ENCODE data around the gene KIF6. TPM values are rescaled to one million over a fixed set of nuclear protein-coding genes. Genes with fewer than 3 reads are reported as not detected.

Gene KIF6
- total and polyA plus RNA-seq, 2 of the 8 experiments (the other 6 are each of a cell fraction or from before 2014, with no cell fraction given), result 0.53 to 0.65 TPM

DNA sequence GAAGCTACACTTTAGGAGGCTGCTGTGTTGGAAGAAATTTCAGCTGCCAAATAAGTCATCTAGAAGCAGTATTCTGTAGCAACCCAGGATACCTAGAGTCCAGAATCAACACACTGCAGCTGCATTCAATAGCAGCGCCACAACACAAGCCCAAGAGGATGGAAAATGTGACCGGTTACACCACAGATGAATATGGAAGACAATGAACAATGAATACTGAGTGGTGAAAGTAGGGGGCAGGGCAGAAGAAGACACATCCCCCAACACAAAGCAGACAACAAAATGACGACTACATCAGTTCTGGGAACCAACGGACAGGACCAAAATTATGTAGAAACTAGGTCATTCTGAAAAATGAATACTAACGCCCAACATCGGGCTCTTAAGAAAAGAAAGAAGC, 38.2 kb downstream of the KIF6 start:
- Histone ChIP-seq H3K23me2 (ENCODE audit: low read depth, low read length) (no peaks in the 10 kb centered on the region), H2BK20ac (ENCODE audit: low read length) (no peak overlapping the region), H4K91ac (replicated peaks; ENCODE audit: insufficient read length, low read length) (no peak overlapping the region), H4K8ac (ENCODE audit: extremely low read depth, insufficient read depth, low read length) (no peak overlapping the region), H3K27ac (ENCODE audit: low read depth, low read length) (no peak overlapping the region), H3K9me3 (ENCODE audit: insufficient read depth in 2 of 2, low read depth in 1 of 2, low read length in 1 of 2) (no peaks in the 10 kb centered on the region), H3K36me3 (ENCODE audit: control insufficient read depth in 2 of 4, insufficient read depth in 4 of 4, low read length in 3 of 4) (no peaks in the 10 kb centered on the region), H3K79me1 (ENCODE audit: low read depth, low read length) (no peaks in the 10 kb centered on the region), H3K79me2 (ENCODE audit: control insufficient read depth in 1 of 2, insufficient read depth in 2 of 2, low read length in 2 of 2) (no peaks in the 10 kb centered on the region), H3K9ac (replicated peaks in 1 of 4; ENCODE audit: extremely low read depth in 1 of 4, low read depth in 3 of 4, low read length in 3 of 4) (no peak overlapping the region), H3K56ac (replicated peaks; ENCODE audit: insufficient read length, low read depth, low read length) (no peak overlapping the region), H3K4ac (replicated peaks; ENCODE audit: insufficient read length, low read depth, low read length) (no peak overlapping the region), H2BK120ac (replicated peaks; ENCODE audit: low read depth, low read length) (no peak overlapping the region), H2AK5ac (ENCODE audit: low read depth, low read length) (no peak overlapping the region), H4K5ac (ENCODE audit: insufficient read length, low read depth, low read length) (no peak overlapping the region), H3K23ac (ENCODE audit: insufficient read length) (no peak overlapping the region), H2AFZ (ENCODE audit: low read length) (no peak overlapping the region), H3K4me3 (ENCODE audit: extremely low read depth in 1 of 4, insufficient read depth in 2 of 4, low read depth in 3 of 4, low read length in 4 of 4) (no peak overlapping the region), H2BK15ac (ENCODE audit: low read length) (no peak overlapping the region), H3K18ac (ENCODE audit: extremely low read depth, low read length) (no peak overlapping the region), H3K4me2 (ENCODE audit: insufficient read depth in 1 of 2, low read depth in 2 of 2, low read length in 2 of 2) (no peak overlapping the region), H4K20me1 (replicated peaks in 1 of 2; ENCODE audit: control insufficient read depth in 1 of 2, insufficient read depth in 2 of 2, low read length in 2 of 2) (no peaks in the 10 kb centered on the region), H2BK12ac (ENCODE audit: low read depth, low read length) (no peak overlapping the region), H3K27me3 (replicated peaks in 1 of 4; ENCODE audit: control insufficient read depth in 3 of 4, extremely low read depth in 1 of 4, insufficient read depth in 3 of 4, low read length in 3 of 4) (no peaks in the 10 kb centered on the region), H3K4me1 (replicated peaks in 1 of 4; ENCODE audit: control insufficient read depth in 3 of 4, insufficient read depth in 4 of 4, low read length in 3 of 4) (no peaks in the 10 kb centered on the region; a peak in 1 of 7 replicates), H2BK5ac (ENCODE audit: low read depth, low read length) (no peak overlapping the region), H3K14ac (ENCODE audit: insufficient read length) (no peak overlapping the region)
- 92% methylated on average over 6 of the region's 6 CpGs; no CpG with 5 or more reads in 1 of the 2 experiments for WGBS, 2 experiments (ENCODE audit: extremely low coverage in 1 of 2, insufficient coverage in 1 of 2, insufficient read length in 1 of 2, insufficient replicate concordance in 2 of 2, low coverage in 1 of 2, low lambda C conversion rate in 2 of 2, missing lambda C conversion rate in 1 of 2)
- ChIA-PET CTCF (ENCODE audit: partially characterized antibody) (interaction anchor here (0.7 to 1.5 kb wide), 2 partner anchors 12 to 106 kb away, joined by 3 to 4 read pairs; no protein-coding TSS in a partner anchor), POLR2A (ENCODE audit: partially characterized antibody) (no interaction called here)
- FAIRE-seq, result no peak
- DNase-seq (ENCODE audit: low read depth in 1 of 2, low spot score in 2 of 2), result no peak
- TF ChIP-seq JUND (IDR thresholded peaks at IDR 0.05; ENCODE audit: low read length) (no peak), SAP30 (IDR thresholded peaks at IDR 0.05; ENCODE audit: insufficient read depth, insufficient replicate concordance, low read length) (no peak), YY1 (IDR thresholded peaks at IDR 0.05; ENCODE audit: low read depth, low read length) (no peak), CTBP2 (IDR thresholded peaks at IDR 0.05; ENCODE audit: borderline replicate concordance, insufficient read depth, insufficient read length, low read length) (no peak), EZH2 (IDR thresholded peaks at IDR 0.05; ENCODE audit: low read depth, low read length, severe bottlenecking) (no peak)
- TF ChIP-seq, protein P1, sequence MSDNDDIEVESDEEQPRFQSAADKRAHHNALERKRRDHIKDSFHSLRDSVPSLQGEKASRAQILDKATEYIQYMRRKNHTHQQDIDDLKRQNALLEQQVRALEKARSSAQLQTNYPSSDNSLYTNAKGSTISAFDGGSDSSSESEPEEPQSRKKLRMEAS (IDR thresholded peaks at IDR 0.05), result no peak
- TF ChIP-seq, protein P2, sequence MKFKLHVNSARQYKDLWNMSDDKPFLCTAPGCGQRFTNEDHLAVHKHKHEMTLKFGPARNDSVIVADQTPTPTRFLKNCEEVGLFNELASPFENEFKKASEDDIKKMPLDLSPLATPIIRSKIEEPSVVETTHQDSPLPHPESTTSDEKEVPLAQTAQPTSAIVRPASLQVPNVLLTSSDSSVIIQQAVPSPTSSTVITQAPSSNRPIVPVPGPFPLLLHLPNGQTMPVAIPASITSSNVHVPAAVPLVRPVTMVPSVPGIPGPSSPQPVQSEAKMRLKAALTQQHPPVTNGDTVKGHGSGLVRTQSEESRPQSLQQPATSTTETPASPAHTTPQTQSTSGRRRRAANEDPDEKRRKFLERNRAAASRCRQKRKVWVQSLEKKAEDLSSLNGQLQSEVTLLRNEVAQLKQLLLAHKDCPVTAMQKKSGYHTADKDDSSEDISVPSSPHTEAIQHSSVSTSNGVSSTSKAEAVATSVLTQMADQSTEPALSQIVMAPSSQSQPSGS (IDR thresholded peaks at IDR 0.05; ENCODE audit: low read length), result no peak

All from H1 (cell line).